Neuronal stem cell (in vitro differentiated cells): ENCODE data around the gene PKHD1.

Experiments used
- DNase-seq: peaks from one replicate; pipeline ENCODE4 v3.0.0-alpha.2; 2013; ENCODE audit warnings: low spot score
- H2AFZ ChIP-seq: one replicate; pipeline ENCODE4 v1.6.1; 2013; ENCODE audit warnings: mild to moderate bottlenecking, low read length, inconsistent platforms
- H2AK5ac ChIP-seq: 2 replicates; pipeline ENCODE4 v1.6.1; 2013; ENCODE audit warnings: low read depth, mild to moderate bottlenecking, inconsistent platforms, low read length, moderate library complexity, mixed read lengths
- H2BK120ac ChIP-seq: 2 replicates; pipeline ENCODE4 v1.6.1; 2013; ENCODE audit warnings: low read depth, mild to moderate bottlenecking, inconsistent platforms, low read length, moderate library complexity, mixed read lengths
- H2BK12ac ChIP-seq: one replicate; pipeline ENCODE4 v1.6.1; 2013; ENCODE audit warnings: low read length, inconsistent platforms
- H2BK15ac ChIP-seq: 2 replicates; pipeline ENCODE4 v1.6.1; 2013; ENCODE audit warnings: mild to moderate bottlenecking, low read length, inconsistent platforms, mixed read lengths
- H2BK5ac ChIP-seq: one replicate; pipeline ENCODE4 v1.6.1; 2013; ENCODE audit warnings: inconsistent platforms, mild to moderate bottlenecking, low read length, moderate library complexity
- H3K14ac ChIP-seq: one replicate; pipeline ENCODE4 v1.6.1; 2013; ENCODE audit warnings: low read length, inconsistent platforms
- H3K18ac ChIP-seq: 2 replicates; pipeline ENCODE4 v1.6.1; 2013; ENCODE audit warnings: low read length, inconsistent platforms
- H3K23ac ChIP-seq: 2 replicates; pipeline ENCODE4 v1.6.1; 2013; ENCODE audit warnings: low read depth, mild to moderate bottlenecking, mixed read lengths, low read length, inconsistent platforms; ENCODE audit not compliant: poor library complexity
- H3K27ac ChIP-seq: replicated peaks from 3 replicates; pipeline ENCODE4 v1.5.1; 2013; ENCODE audit warnings: low read length, inconsistent platforms
- H3K27me3 ChIP-seq, 3 experiments: 2 replicates each; pipeline ENCODE4 v1.6.1; 2013; ENCODE audit warnings: low read length in 3 of 3, mild to moderate bottlenecking in 2 of 3, inconsistent platforms in 1 of 3, low read depth in 1 of 3, mixed read lengths in 1 of 3, moderate library complexity in 1 of 3; ENCODE audit not compliant: control insufficient read depth in 3 of 3, insufficient read depth in 3 of 3
- H3K36me3 ChIP-seq, 2 donors: replicated peaks in 1 of 2; 2 replicates each; pipeline ENCODE4 v1.6.1; 2013; ENCODE audit warnings: low read length in 2 of 2; ENCODE audit not compliant: control insufficient read depth in 2 of 2, insufficient read depth in 2 of 2
- H3K4ac ChIP-seq: 2 replicates; pipeline ENCODE4 v1.6.1; 2013; ENCODE audit warnings: inconsistent platforms, mild to moderate bottlenecking, low read length, moderate library complexity
- H3K4me1 ChIP-seq, 2 donors: 1 replicate in 1 of 2; 2 replicates in 1 of 2; pipeline ENCODE4 v1.6.1; 2013; ENCODE audit warnings: low read length in 2 of 2, low read depth in 1 of 2; ENCODE audit not compliant: control insufficient read depth in 2 of 2, insufficient read depth in 1 of 2
- H3K4me2 ChIP-seq: one replicate; pipeline ENCODE4 v1.6.1; 2013; ENCODE audit warnings: mild to moderate bottlenecking, low read length, inconsistent platforms; ENCODE audit not compliant: insufficient read depth, poor library complexity, severe bottlenecking
- H3K4me3 ChIP-seq, 2 donors: 2 replicates each; pipeline ENCODE4 v1.5.1; 2013; ENCODE audit warnings: low read length in 2 of 2, mild to moderate bottlenecking in 2 of 2, inconsistent platforms in 1 of 2, moderate library complexity in 1 of 2
- H3K79me1 ChIP-seq: one replicate; pipeline ENCODE4 v1.6.1; 2013; ENCODE audit warnings: low read depth, mild to moderate bottlenecking, inconsistent platforms, low read length, moderate library complexity
- H3K9ac ChIP-seq: one replicate; pipeline ENCODE4 v1.6.1; 2013; ENCODE audit warnings: mild to moderate bottlenecking, low read depth, low read length, inconsistent platforms; ENCODE audit not compliant: poor library complexity
- H3K9me3 ChIP-seq, 2 donors: replicated peaks in 1 of 2; 2 replicates each; pipeline versions ENCODE3 to v1.6.1; 2013; ENCODE audit warnings: low read length in 2 of 2, mild to moderate bottlenecking in 2 of 2, inconsistent platforms in 1 of 2, low read depth in 1 of 2, mixed read lengths in 1 of 2, moderate library complexity in 1 of 2; ENCODE audit not compliant: control insufficient read depth in 2 of 2, insufficient read depth in 1 of 2
- H4K8ac ChIP-seq: one replicate; pipeline ENCODE4 v1.6.1; 2013; ENCODE audit warnings: low read depth, mild to moderate bottlenecking, inconsistent platforms, low read length, moderate library complexity
- H4K91ac ChIP-seq: one replicate; pipeline ENCODE4 v1.6.1; 2013; ENCODE audit warnings: low read length, low read depth, mild to moderate bottlenecking, inconsistent platforms; ENCODE audit not compliant: poor library complexity
- WGBS, 2 donors: extraction: QIAGEN DNeasy Blood & Tissue Kit; methylation state at CpG; one replicate each; pipeline ENCODE4 v1.1.7; 2013; ENCODE audit warnings: missing lambda C conversion rate in 2 of 2, mixed read lengths in 1 of 2; ENCODE audit not compliant: insufficient read length in 2 of 2, insufficient replicate concordance in 1 of 2; ENCODE audit errors: extremely low coverage in 2 of 2; 5-methylcytosine and 5-hydroxymethylcytosine counted together

Gene PKHD1

DNA sequence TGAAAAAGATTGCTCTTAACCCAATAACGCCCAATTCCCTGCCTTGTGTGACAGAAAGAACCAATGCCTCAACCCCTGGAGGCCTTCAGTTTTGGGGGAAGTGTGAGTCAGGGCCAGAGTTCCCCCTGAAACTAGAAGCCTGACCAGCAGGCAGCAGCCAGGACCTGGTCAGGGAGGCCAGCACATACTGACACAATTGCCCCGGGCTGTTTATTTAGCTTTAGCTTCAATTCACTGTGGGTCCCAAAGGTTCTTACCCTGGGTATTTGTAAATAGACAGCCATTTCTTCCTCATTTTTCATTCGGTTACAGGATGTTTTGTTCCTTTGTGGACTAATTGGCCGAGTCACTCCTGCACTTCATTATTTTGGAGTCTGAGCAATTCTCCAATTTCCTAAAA is 195.6 kb downstream of the PKHD1 start:
- Histone ChIP-seq H4K91ac (no peak overlapping the region), H2BK120ac (no peak overlapping the region), H3K4me2 (no peak overlapping the region), H3K27ac (no peak overlapping the region), H3K23ac (no peak overlapping the region), H3K9me3 (no peaks in the 10 kb centered on the region), H2BK5ac (no peak overlapping the region), H2BK12ac (no peak overlapping the region), H3K27me3 (no peaks in the 10 kb centered on the region), H2AK5ac (no peak overlapping the region), H2AFZ (no peak overlapping the region), H2BK15ac (no peak overlapping the region), H4K8ac (no peak overlapping the region), H3K9ac (no peak overlapping the region), H3K36me3 (no peaks in the 10 kb centered on the region), H3K18ac (no peak overlapping the region), H3K14ac (no peak overlapping the region), H3K4me3 (no peak overlapping the region), H3K4me1 (no peaks in the 10 kb centered on the region), H3K79me1 (no peaks in the 10 kb centered on the region), H3K4ac (no peak overlapping the region)
- no CpG with 5 or more reads among the region's 4 CpGs for WGBS, 2 donors
- no peak for DNase-seq

- Histone ChIP-seq H3K23ac (no peak overlapping the region), H2BK12ac (no peak overlapping the region), H3K9me3 (no peaks in the 10 kb centered on the region), H3K4me3 (no peak overlapping the region), H3K9ac (no peak overlapping the region), H2BK15ac (no peak overlapping the region), H2AFZ (no peak overlapping the region), H3K79me1 (no peaks in the 10 kb centered on the region), H3K4ac (no peak overlapping the region), H2BK5ac (no peak overlapping the region), H4K8ac (no peak overlapping the region), H2AK5ac (no peak overlapping the region), H3K4me1 (no peaks in the 10 kb centered on the region), H2BK120ac (no peak overlapping the region), H4K91ac (no peak overlapping the region), H3K27ac (no peak overlapping the region), H3K18ac (no peak overlapping the region), H3K4me2 (no peak overlapping the region), H3K27me3 (no peaks in the 10 kb centered on the region), H3K14ac (no peak overlapping the region), H3K36me3 (no peaks in the 10 kb centered on the region)
- WGBS, 2 donors = no CpG with 5 or more reads among the region's 2 CpGs
- DNase-seq = no peak
Observed at GRCh38 chr6:51887859-51888258, 199.6 kb downstream of the PKHD1 start.

- H3K23ac ChIP-seq = no peak overlapping the region
- no peak overlapping the region for H2AFZ ChIP-seq
- no CpG with 5 or more reads among the region's 2 CpGs for WGBS, 2 donors
- no peak overlapping the region for H3K4me2 ChIP-seq
- H3K9ac ChIP-seq = no peak overlapping the region
- no peaks in the 10 kb centered on the region for H3K9me3 ChIP-seq
- H4K91ac ChIP-seq = no peak overlapping the region
- no peaks in the 10 kb centered on the region for H3K36me3 ChIP-seq
- H3K27ac ChIP-seq = no peak overlapping the region
- H3K14ac ChIP-seq = no peak overlapping the region
- no peaks in the 10 kb centered on the region for H3K79me1 ChIP-seq
- H3K4me1 ChIP-seq = no peaks in the 10 kb centered on the region
- H2BK15ac ChIP-seq = no peak overlapping the region
- H2BK120ac ChIP-seq = no peak overlapping the region
- no peak for DNase-seq
- H2AK5ac ChIP-seq = no peak overlapping the region
- H3K27me3 ChIP-seq = no peaks in the 10 kb centered on the region
- no peak overlapping the region for H3K4me3 ChIP-seq
- no peak overlapping the region for H2BK12ac ChIP-seq
- no peak overlapping the region for H4K8ac ChIP-seq
- no peak overlapping the region for H3K18ac ChIP-seq
- no peak overlapping the region for H3K4ac ChIP-seq
- no peak overlapping the region for H2BK5ac ChIP-seq
Observed at GRCh38 chr6:51885957-51886356, 201.5 kb downstream of the PKHD1 start.

DNA sequence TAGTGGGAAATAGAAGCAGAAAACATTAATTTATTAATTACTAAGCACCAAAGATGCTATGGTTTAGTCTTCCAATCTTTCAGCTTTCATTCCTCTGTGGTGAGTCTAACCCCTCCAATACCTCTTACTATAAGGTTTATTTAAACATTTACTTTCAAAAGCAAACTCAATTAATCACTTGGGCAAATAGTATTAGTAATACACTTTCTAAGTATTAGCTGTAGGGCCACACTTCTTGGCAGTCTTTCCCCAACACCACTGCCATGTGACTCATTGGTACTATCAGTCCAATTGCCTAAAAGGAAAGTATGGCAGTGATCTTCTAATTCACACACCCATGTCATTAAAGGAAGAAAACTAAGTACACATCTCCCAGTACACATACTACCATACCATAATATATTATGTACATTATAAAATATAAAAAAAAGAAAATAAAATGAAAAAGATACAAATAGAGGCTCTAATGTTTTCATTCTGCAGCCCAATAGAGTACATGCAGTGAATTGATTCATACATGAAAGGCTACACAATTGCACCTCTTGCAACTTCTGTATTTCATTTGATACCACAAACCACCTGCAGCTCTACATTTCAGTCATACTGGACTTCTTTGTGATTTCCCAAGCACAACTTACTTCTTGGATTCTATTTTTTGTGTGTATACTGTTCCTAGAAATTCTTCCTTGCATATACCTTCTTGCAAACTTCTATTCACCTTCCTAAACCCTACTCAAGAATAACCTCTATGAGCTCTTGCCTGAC is 218.6 kb downstream of the PKHD1 start:
- no peaks in the 10 kb centered on the region for H3K27me3 ChIP-seq
- no peak overlapping the region for H3K14ac ChIP-seq
- no peak overlapping the region for H2BK15ac ChIP-seq
- no peak overlapping the region for H3K4me3 ChIP-seq
- H4K8ac ChIP-seq = no peak overlapping the region
- H3K36me3 ChIP-seq = no peaks in the 10 kb centered on the region
- no peak overlapping the region for H2BK5ac ChIP-seq
- H3K9ac ChIP-seq = no peak overlapping the region
- no peaks in the 10 kb centered on the region for H3K4me1 ChIP-seq
- no peak overlapping the region for H2AFZ ChIP-seq
- no peak overlapping the region for H3K4me2 ChIP-seq
- no peak overlapping the region for H4K91ac ChIP-seq
- no peak overlapping the region for H3K27ac ChIP-seq
- no peak overlapping the region for H2AK5ac ChIP-seq
- H3K23ac ChIP-seq = no peak overlapping the region
- no peak overlapping the region for H2BK120ac ChIP-seq
- no peak overlapping the region for H2BK12ac ChIP-seq
- H3K9me3 ChIP-seq = no peaks in the 10 kb centered on the region
- no peak for DNase-seq
- H3K4ac ChIP-seq = no peak overlapping the region
- H3K18ac ChIP-seq = no peak overlapping the region
- no peaks in the 10 kb centered on the region for H3K79me1 ChIP-seq
